Upper lobe of left lung (tissue), 6 donors: ENCODE measurements around the gene ATP11A. TPM values are rescaled to one million over a fixed set of nuclear protein-coding genes. Genes with fewer than 3 reads are reported as not detected.

Source experiments
- ATAC-seq, 2 donors: fragments of 200-7000 bp; cut with Tn5 transposase; one replicate each; pipeline ENCODE4 v1.9.1; 2022; ENCODE audit warnings: mild to moderate bottlenecking in 2 of 2, moderate library complexity in 2 of 2; ENCODE audit not compliant: low FRiP score in 2 of 2
- DNase-seq, 2 donors: peaks; one replicate each; pipeline ENCODE4 v3.0.0-alpha.2; 2019 to 2020
- H3K27ac ChIP-seq, 4 donors: fragments of 200-600 bp; sonication (generic); one replicate each; pipeline ENCODE4 v1.5.1; 2016 to 2019
- H3K27me3 ChIP-seq, 4 donors: fragments of 200-600 bp; sonication (generic); one replicate each; pipeline ENCODE4 v1.5.1; 2017 to 2019
- H3K36me3 ChIP-seq, 4 donors: fragments of 200-600 bp; sonication (generic); one replicate each; pipeline ENCODE4 v1.5.1; 2016 to 2019
- H3K4me1 ChIP-seq, 4 donors: fragments of 200-600 bp; sonication (generic); one replicate each; pipeline ENCODE4 v1.5.1; 2018 to 2019
- H3K4me3 ChIP-seq, 4 donors: fragments of 200-600 bp; sonication (generic); one replicate each; pipeline ENCODE4 v1.5.1; 2017 to 2019; ENCODE audit warnings: mild to moderate bottlenecking in 2 of 4, moderate library complexity in 1 of 4
- H3K9me3 ChIP-seq, 4 donors: fragments of 200-600 bp; sonication (generic); one replicate each; pipeline ENCODE4 v1.5.1; 2018 to 2019
- CTCF ChIP-seq, 6 experiments: fragments of 450-650 bp in 4 of 6; fragments of 200-600 bp in 2 of 6; sonication (generic) in 2 of 6; IDR thresholded peaks; one replicate each; pipeline ENCODE4 v1.5.1; 2016 to 2019; ENCODE audit warnings: antibody characterized with exemption in 6 of 6
- EP300 ChIP-seq, 4 donors: sonication (generic); formaldehyde crosslinking; IDR thresholded peaks; one replicate each; pipeline ENCODE4 v1.5.1; 2017; ENCODE audit warnings: antibody characterized with exemption in 4 of 4, control low read depth in 2 of 4
- POLR2A ChIP-seq, 4 donors: fragments of 450-650 bp; IDR thresholded peaks; one replicate each; pipeline ENCODE4 v1.5.1; 2016 to 2017; ENCODE audit warnings: antibody characterized with exemption in 4 of 4, mild to moderate bottlenecking in 2 of 4
- POLR2AphosphoS5 ChIP-seq, 2 donors: sonication (generic); formaldehyde crosslinking; IDR thresholded peaks; one replicate each; pipeline ENCODE4 v1.5.1; 2017; ENCODE audit warnings: antibody characterized with exemption in 2 of 2
- WGBS, 2 donors: methylation state at CpG; one replicate each; pipeline ENCODE4 v1.1.5; 2017 to 2018; 5-methylcytosine and 5-hydroxymethylcytosine counted together
- total RNA-seq, 6 donors: library from RNA; depleted of rRNA in 4 of 6; stranded (reverse); fragments of >200 nt in 4 of 6; gene quantifications; one replicate each; pipeline versions ENCODE4 v1.1.0 to v1.2.1, GENCODE V29; 2016 to 2021
- donor health status: DM: no; HTN: no; CAD: no; lungs with moderate emphysema.
- donor health status: DM: no; HTN: yes; CAD: no; lungs with severe emphysema.

Gene ATP11A
- total RNA-seq, 6 donors from 2014 or later = 159 to 285 (median 260) TPM

GRCh38 chr13:112833551-112834257 lies 143.9 kb downstream of the ATP11A start:
- TF ChIP-seq EP300 (IDR thresholded peaks at IDR 0.05) = no peak
- no peak for TF ChIP-seq POLR2A (IDR thresholded peaks at IDR 0.05)
- no peak for TF ChIP-seq POLR2AphosphoS5 (IDR thresholded peaks at IDR 0.05)
- TF ChIP-seq CTCF (IDR thresholded peaks at IDR 0.05) = no peak
- no peaks in the 10 kb centered on the region for H3K9me3 ChIP-seq
- DNase-seq = no peak
- ATAC-seq = no peak
- H3K4me1 ChIP-seq = peaks cover 0 to 7% (median 5%) of the 10 kb centered on the region in 4 donors
- no peaks in the 10 kb centered on the region for H3K27me3 ChIP-seq
- WGBS, 2 donors = 93 to 98% methylated on average over 23 to 25 of the region's 25 CpGs
- no peak overlapping the region for H3K27ac ChIP-seq
- peaks cover 39 to 98% (median 86%) of the 10 kb centered on the region in 4 donors for H3K36me3 ChIP-seq
- H3K4me3 ChIP-seq = no peak overlapping the region

- DNase-seq = no peak
Observed at GRCh38 chr13:112835344-112835743, 145.5 kb downstream of the ATP11A start.

GRCh38 chr13:112835796-112836195 lies 146.0 kb downstream of the ATP11A start:
- Histone ChIP-seq H3K9me3 (no peaks in the 10 kb centered on the region), H3K27ac (no peak overlapping the region), H3K36me3 (peaks cover 39 to 91% (median 88%) of the 10 kb centered on the region in 4 donors), H3K27me3 (no peaks in the 10 kb centered on the region), H3K4me1 (peaks cover 0 to 7% (median 5%) of the 10 kb centered on the region in 4 donors), H3K4me3 (no peak overlapping the region)
- ATAC-seq = no peak
- no peak for DNase-seq
- WGBS, 2 donors = 94 to 97% methylated on average over 9 to 10 of the region's 10 CpGs
- TF ChIP-seq EP300 (IDR thresholded peaks at IDR 0.05) (no peak), POLR2AphosphoS5 (IDR thresholded peaks at IDR 0.05) (no peak), CTCF (IDR thresholded peaks at IDR 0.05) (no peak), POLR2A (IDR thresholded peaks at IDR 0.05) (no peak)

More at GRCh38 chr13:112835344-112835743, 145.5 kb downstream of the ATP11A start:
- 86 to 96% methylated on average over 6 to 16 of the region's 16 CpGs for WGBS, 2 donors
- H3K4me3 ChIP-seq = no peak overlapping the region
- H3K27me3 ChIP-seq = no peaks in the 10 kb centered on the region
- H3K27ac ChIP-seq = no peak overlapping the region
- ATAC-seq = no peak
- H3K9me3 ChIP-seq = no peaks in the 10 kb centered on the region
- peaks cover 0 to 7% (median 5%) of the 10 kb centered on the region in 4 donors for H3K4me1 ChIP-seq
- peaks cover 39 to 94% (median 87%) of the 10 kb centered on the region in 4 donors for H3K36me3 ChIP-seq
- TF ChIP-seq CTCF (IDR thresholded peaks at IDR 0.05) = no peak
- TF ChIP-seq POLR2A (IDR thresholded peaks at IDR 0.05) = no peak
- TF ChIP-seq EP300 (IDR thresholded peaks at IDR 0.05) = no peak
- TF ChIP-seq POLR2AphosphoS5 (IDR thresholded peaks at IDR 0.05) = no peak

GRCh38 chr13:112836940-112837339 lies 147.1 kb downstream of the ATP11A start:
- Histone ChIP-seq H3K9me3 (no peaks in the 10 kb centered on the region), H3K36me3 (peaks cover 31 to 91% (median 85%) of the 10 kb centered on the region in 4 donors), H3K27ac (peak overlapping the region in 1 of 4 donors; percentile 18), H3K4me3 (no peak overlapping the region), H3K4me1 (peaks cover 0 to 10% (median 5%) of the 10 kb centered on the region in 4 donors), H3K27me3 (no peaks in the 10 kb centered on the region)
- DNase-seq (no peak), ATAC-seq (no peak)
- 80 to 91% methylated on average over 6 to 12 of the region's 12 CpGs for WGBS, 2 donors
- TF ChIP-seq CTCF (IDR thresholded peaks at IDR 0.05) (no peak), POLR2A (IDR thresholded peaks at IDR 0.05) (no peak), EP300 (IDR thresholded peaks at IDR 0.05) (no peak)
